ENCODE results near the gene CTIF. TPM values are rescaled to one million over a fixed set of nuclear protein-coding genes. Genes with fewer than 3 reads are reported as not detected.

Gene CTIF
- total and polyA plus RNA-seq, 10 donors: 5.2 to 39.2 (median 18.5) TPM

DNA sequence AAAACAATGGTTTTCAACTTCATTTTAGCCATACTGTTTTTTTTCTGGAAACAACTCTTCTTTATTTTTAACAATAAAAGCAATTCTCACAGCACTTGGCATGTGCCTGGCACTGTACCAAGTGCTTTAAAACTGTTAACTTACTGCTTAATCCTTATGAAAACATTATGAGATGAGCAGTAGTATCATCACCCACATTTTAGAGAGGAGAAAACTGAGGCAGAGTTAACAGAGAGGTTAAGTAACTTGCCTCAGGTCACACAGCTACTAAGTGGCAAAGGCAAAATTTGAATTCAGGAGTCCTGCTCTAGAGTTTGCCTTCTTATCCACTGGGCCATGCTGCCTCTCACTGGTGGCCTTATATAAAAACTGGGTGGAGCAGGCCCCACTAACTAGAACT lies 23.2 kb downstream of the CTIF start:
- peaks cover 0 to 13% (median 6%) of the 10 kb centered on the region in 8 donors for H3K9me3 ChIP-seq
- no peak overlapping the region for H3K4me3 ChIP-seq
- DNase-seq: no peak
- no peak for TF ChIP-seq POLR2A (IDR thresholded peaks at IDR 0.05)
- TF ChIP-seq, protein P1, sequence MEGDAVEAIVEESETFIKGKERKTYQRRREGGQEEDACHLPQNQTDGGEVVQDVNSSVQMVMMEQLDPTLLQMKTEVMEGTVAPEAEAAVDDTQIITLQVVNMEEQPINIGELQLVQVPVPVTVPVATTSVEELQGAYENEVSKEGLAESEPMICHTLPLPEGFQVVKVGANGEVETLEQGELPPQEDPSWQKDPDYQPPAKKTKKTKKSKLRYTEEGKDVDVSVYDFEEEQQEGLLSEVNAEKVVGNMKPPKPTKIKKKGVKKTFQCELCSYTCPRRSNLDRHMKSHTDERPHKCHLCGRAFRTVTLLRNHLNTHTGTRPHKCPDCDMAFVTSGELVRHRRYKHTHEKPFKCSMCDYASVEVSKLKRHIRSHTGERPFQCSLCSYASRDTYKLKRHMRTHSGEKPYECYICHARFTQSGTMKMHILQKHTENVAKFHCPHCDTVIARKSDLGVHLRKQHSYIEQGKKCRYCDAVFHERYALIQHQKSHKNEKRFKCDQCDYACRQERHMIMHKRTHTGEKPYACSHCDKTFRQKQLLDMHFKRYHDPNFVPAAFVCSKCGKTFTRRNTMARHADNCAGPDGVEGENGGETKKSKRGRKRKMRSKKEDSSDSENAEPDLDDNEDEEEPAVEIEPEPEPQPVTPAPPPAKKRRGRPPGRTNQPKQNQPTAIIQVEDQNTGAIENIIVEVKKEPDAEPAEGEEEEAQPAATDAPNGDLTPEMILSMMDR (IDR thresholded peaks at IDR 0.05 in 8 of 11, conservative IDR thresholded peaks at IDR 0.05 in 3 of 11): no peak
- TF ChIP-seq POLR2AphosphoS5 (IDR thresholded peaks at IDR 0.05): no peak
- peaks cover 0 to 7% (median 0%) of the 10 kb centered on the region in 6 donors for H3K36me3 ChIP-seq
- intact Hi-C loops (cut with DNase I; ENCODE audit: low total_unique reads): no loop called here
- no peaks in the 10 kb centered on the region for H3K27me3 ChIP-seq (replicated peaks in 1 of 7)
- no peak overlapping the region for H3K27ac ChIP-seq
- peaks cover 0 to 35% (median 11%) of the 10 kb centered on the region in 6 donors for H3K4me1 ChIP-seq

DNA sequence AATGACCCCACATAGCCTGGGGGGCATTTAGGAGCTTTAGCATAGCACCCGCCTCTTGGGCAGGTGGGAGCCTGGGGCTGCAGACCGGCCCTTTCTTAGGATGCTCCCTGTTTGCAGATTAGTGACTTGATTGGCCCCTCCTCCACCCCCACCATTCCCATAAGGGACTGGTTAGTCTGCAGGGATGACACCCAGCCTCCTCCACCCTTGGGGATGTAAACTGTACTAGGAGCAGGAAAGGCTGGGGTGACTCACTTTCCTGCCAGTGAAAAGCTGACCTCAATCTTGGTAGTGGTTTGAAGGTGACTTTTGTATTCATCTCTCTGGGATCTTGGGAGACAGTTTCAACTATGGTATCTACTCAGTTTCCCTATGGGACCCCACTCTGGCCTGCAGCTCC lies 24.2 kb downstream of the CTIF start:
- no peak for DNase-seq

DNA sequence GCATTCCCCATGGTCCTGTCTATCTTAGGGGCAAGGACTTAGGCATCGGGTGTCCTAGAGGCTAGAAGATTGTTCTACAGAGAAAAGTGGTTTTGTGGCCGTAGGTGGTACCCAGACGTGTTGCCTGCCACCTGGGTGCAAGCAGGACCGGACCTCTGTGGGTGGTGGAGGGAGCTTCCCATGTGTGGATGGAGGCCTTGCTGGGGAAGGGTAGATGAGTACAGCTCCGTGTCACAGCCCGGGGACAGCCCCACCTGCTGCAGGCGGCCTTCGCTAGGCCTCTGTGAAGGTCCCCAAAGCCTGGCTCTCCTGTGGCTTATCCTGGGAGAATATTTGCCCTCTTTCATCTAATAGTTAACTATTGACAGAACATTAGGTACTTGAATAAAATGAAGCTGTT lies 25.3 kb downstream of the CTIF start:
- H3K36me3 ChIP-seq: peaks cover 0 to 7% (median 0%) of the 10 kb centered on the region in 6 donors
- peaks cover 0 to 11% (median 7%) of the 10 kb centered on the region in 8 donors for H3K9me3 ChIP-seq
- DNase-seq: no peak
- intact Hi-C loops (cut with DNase I; ENCODE audit: low total_unique reads): no loop called here
- TF ChIP-seq POLR2AphosphoS5 (IDR thresholded peaks at IDR 0.05): no peak
- TF ChIP-seq, protein P1 (IDR thresholded peaks at IDR 0.05 in 8 of 11, conservative IDR thresholded peaks at IDR 0.05 in 3 of 11): no peak
- H3K4me1 ChIP-seq: peaks cover 0 to 35% (median 11%) of the 10 kb centered on the region in 6 donors
- no peak overlapping the region for H3K4me3 ChIP-seq
- WGBS, 5 donors: 78 to 88% (median 82%) methylated on average over 8 of the region's 8 CpGs
- no peaks in the 10 kb centered on the region for H3K27me3 ChIP-seq (replicated peaks in 1 of 7)
- H3K27ac ChIP-seq: no peak overlapping the region

More for the DNA sequence above, 24.2 kb downstream of the CTIF start:
- H3K4me1 ChIP-seq: peaks cover 0 to 35% (median 11%) of the 10 kb centered on the region in 6 donors
- intact Hi-C loops (cut with DNase I; ENCODE audit: low total_unique reads): no loop called here
- WGBS, 5 donors: 90 to 97% (median 94%) methylated on average over 2 of the region's 2 CpGs; no CpG with 5 or more reads in 1 of the 5 donors
- H3K4me3 ChIP-seq: no peak overlapping the region
- TF ChIP-seq, protein P1 (IDR thresholded peaks at IDR 0.05 in 8 of 11, conservative IDR thresholded peaks at IDR 0.05 in 3 of 11): no peak
- no peak for TF ChIP-seq POLR2AphosphoS5 (IDR thresholded peaks at IDR 0.05)
- TF ChIP-seq POLR2A (IDR thresholded peaks at IDR 0.05): no peak
- peaks cover 0 to 13% (median 7%) of the 10 kb centered on the region in 8 donors for H3K9me3 ChIP-seq
- H3K36me3 ChIP-seq: peaks cover 0 to 7% (median 0%) of the 10 kb centered on the region in 6 donors
- no peaks in the 10 kb centered on the region for H3K27me3 ChIP-seq (replicated peaks in 1 of 7)
- H3K27ac ChIP-seq: no peak overlapping the region

DNA sequence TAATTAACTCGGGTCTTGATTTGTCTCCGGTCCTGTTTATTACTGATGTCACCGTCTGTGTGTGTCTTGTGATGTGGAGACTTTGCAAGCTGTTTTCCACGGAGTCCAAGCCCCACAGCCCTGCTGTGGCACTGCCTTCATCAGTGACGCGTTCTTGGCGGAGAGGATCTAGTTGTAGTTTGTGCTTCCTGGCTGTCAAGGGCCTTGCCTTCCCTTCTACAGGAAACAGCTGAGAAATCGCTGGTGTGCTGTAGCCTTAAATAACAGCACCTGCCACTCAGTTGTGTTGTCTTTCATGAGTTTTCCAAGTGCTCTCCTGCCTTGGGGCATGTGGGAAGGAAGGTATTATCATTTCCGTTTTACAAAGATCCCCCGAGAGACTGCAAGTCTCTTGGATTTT lies 26.3 kb downstream of the CTIF start:
- TF ChIP-seq, protein P1 (IDR thresholded peaks at IDR 0.05 in 8 of 11, conservative IDR thresholded peaks at IDR 0.05 in 3 of 11): no peak
- no peak for TF ChIP-seq POLR2A (IDR thresholded peaks at IDR 0.05)
- peak in 1 of 3 donors; percentile 56 for TF ChIP-seq POLR2AphosphoS5 (IDR thresholded peaks at IDR 0.05)
- intact Hi-C loops (cut with DNase I; ENCODE audit: low total_unique reads): no loop called here
- H3K4me1 ChIP-seq: peaks cover 0 to 35% (median 11%) of the 10 kb centered on the region in 6 donors
- H3K27ac ChIP-seq: peak overlapping the region in 1 of 8 donors; percentile 33
- no peak for DNase-seq
- H3K9me3 ChIP-seq: peaks cover 0 to 4% (median 0%) of the 10 kb centered on the region in 8 donors
- H3K36me3 ChIP-seq: no peaks in the 10 kb centered on the region
- no peaks in the 10 kb centered on the region for H3K27me3 ChIP-seq (replicated peaks in 1 of 7)
- H3K4me3 ChIP-seq: no peak overlapping the region
- 56 to 68% (median 65%) methylated on average over 10 of the region's 10 CpGs for WGBS, 5 donors
